T-helper 22 cell (primary cell): ENCODE results near the gene WBP4.
A peak's percentile ranks its signal among the peaks of the same experiment; 100 is the strongest.
"Not testable (repeated sequence)": the region's sequence is repeated elsewhere in the genome, so short reads cannot be mapped to it uniquely, and the experiment has no call there.

Source experiments
- DNase-seq: peaks from one replicate; pipeline ENCODE4 v3.0.0-alpha.2; 2020; ENCODE audit warnings: low read depth

The WBP4 gene

DNA sequence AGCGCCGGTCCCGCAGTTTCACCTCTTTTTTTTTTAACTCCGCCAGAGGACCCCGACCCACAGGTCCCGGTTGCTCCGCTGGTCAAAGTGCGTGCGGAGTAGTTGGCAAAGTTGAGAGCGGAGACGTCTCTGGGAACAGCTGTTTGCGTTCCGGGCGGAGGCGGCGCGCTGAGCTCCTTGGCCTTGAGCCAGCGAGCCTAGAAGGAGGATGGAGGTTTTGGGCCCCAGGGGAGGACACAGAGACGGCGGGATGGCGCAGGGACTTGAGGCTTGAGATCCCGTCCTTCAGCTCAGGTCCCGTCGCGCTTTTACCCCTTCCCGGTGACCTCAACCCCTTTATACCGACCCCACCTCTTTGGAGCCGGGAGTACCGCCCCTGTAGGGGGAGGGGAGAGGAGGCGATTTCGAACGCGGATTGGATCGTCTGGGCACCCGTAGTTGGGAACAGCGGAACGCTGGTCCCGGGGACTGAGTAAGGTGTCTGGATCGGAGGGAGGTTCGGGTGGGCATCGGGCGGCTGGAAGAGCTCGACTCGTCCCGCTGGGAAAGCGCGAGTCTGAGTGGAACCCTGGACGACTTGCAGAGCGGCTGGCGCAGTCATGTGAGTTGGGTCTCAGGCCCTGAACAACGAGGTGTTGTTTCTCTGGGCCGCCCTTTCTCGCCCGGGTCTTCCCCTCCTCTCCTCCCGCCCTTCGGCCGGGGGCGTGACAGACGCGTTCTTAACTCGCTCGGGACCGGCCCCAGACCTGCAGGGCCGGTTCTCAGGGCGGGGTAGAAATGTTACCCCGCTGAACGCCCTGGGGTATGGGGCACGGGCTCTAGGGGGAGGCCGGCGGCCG, at the start of gene WBP4:
TSS of gene WBP4 (plus strand) at position 435 of the 839 bp plus-strand sequence. CDS start at position 600, 165 bp downstream.
- DNase-seq: peak; percentile 70

DNA sequence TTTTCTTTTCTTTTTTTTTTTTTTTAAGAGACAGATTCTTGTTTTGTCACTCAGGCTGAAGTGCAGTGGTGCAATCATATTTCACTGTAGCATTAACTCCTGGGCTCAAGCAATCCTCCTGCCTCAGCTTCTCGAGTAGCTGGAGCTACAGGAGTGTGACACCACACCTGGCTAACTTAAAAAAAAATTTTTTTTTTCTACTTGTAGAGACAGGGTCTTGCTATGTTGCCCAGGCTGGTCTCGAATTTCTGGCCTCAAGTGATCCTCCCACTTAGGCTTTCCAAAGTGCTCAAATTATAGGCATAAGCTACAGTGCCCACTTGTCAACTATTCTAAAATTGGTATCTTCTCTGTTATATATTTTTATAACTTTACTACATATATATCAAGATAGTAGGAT, 48.8 kb upstream of the WBP4 start:
- DNase-seq: no peak

- DNase-seq: no peak
These were observed 47.5 kb upstream of the WBP4 start for GRCh38 chr13:41013835-41014234.

- no peak for DNase-seq
These were observed 45.4 kb upstream of the WBP4 start for GRCh38 chr13:41015920-41016319.

DNA sequence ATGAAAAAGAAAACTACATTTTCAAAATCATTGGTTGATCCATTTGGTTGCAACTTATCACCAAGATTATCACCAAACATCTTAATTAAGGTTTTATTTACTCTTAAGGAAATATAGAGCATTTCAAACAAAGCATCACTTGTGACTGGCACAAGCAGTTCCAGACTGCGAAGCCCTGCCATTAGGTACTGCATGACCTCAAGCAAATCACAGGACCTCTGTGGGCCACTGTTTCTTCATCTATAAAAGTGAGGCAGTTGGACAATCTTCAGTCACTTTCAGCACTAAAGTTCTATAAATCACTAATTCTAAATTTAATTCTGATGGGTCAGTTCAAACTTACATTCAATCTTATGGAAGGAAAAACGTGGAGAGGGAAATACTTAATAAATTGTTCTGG, 44.1 kb upstream of the WBP4 start:
- peak; percentile 23 for DNase-seq

DNA sequence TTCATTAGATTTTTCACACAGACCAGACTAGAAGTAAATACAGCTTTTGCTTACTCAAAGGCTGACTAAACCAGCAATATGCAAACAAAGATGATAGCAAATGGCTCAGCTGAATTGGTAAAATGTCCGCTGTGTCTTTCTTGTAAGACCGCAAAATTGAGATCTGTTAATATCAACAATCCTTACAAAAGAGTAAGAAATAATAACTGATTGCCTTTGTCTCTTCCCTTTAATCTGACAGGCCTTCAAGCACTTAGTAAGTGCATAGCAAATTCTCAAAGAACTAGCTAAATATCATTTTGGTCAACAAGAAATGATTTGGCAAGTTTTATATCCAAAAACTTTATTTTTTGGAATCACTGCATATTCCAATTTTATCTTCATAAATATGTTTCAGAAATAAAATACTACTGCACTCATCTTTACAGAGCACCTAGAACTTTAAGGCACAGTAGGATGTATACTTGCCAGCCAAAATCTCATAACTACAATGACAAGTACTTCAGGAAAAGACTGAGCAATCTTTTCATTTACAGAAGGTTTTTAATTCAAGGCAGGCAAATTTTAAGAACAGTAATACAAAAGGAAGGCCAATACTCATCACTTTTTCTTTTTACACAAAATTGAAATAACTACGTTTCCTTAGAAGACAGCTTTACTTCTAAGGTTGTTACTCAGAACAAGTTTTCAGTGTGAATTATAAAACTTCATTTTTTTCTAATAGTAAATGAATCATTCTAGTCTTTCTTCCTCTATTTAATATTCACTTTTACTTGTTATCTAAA, 43.3 kb upstream of the WBP4 start:
- no peak for DNase-seq

GRCh38 chr13:41018602-41018948, 42.7 kb upstream of the WBP4 start:
- no peak for DNase-seq

GRCh38 chr13:41019011-41019487, 42.3 kb upstream of the WBP4 start, which contains the start of gene ELF1:
ELF1 (minus strand) TSS chr13:41019316; CDS start chr13:40982054, 37,262 bp downstream.
- DNase-seq: peak; percentile 47

GRCh38 chr13:41019578-41020347, 41.5 kb upstream of the WBP4 start:
- no peak for DNase-seq

DNA sequence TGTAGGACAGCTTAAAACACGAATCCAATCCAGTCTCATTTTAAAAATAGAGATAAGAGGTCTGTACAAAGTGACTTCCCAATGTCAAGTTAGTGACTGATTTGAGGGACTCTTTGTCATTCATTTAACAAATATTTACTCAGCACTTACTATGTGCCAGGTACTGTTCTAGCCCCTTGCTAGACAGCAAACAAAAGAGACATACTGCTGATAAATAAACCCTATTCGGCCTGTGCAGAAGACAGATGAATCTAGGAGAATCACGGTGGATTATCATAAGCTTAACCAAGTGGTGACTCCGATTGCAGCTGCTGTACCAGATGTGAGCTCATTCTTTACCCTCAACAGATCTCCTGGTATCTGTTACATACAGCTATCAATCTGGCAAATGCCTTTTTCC, 35.8 kb upstream of the WBP4 start:
- DNase-seq: no peak

DNA sequence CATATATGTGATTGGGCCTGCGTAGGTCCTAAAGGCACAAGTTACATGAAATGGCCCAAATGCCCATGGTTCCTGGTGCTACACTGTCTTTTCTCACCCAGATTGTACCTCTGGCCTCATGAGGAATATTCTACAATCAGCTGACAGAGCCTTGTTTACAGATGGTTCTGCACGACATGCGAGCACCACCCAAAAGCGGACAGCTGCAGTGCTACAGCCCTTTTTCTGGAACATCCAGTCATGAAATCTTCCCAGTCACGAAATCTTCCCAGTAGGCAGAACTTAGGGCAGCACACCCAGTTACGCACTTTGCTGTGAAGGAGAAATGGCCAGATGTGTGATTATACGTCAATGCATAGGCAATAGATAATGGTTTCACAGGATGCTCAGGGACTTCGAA, 34.5 kb upstream of the WBP4 start:
- no peak for DNase-seq

DNA sequence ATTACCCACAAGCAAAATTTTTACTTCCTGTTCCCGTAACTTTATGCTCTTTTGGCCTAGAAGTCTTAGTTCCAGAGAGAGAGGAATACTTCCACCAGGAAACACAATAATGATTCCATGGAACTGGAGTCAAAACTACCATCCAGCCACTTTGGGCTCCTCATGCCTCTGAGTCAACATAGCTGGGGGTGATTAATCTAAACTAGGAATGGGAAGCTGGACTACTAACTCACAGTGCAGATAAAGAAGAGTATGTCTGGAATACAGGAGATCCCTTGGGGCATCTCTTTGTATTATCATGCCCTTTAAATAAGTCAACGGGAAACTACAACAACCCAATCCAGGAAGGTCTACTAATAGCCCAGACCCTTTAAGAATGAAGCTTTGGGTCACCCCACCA, 33.3 kb upstream of the WBP4 start:
- DNase-seq: no peak

DNA sequence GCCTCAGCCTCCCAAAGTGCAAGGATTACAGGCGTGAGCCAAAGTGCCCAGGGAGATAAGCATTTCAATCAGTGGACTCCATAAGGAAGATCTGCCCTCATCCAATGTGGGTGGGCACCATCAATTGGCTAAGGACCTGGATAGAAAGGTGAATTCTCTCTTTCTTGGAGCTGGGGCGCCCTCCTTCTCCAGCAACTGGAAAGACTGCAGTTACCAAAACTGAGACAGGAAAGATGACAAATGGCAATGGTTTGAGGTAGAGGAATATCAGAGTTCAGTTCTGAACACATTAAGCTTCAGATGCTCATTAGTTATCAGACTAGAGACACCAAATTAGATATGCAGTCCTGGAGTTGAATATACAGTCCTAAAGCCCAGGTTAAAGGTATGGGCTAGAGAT, 31.7 kb upstream of the WBP4 start:
- no peak for DNase-seq

DNA sequence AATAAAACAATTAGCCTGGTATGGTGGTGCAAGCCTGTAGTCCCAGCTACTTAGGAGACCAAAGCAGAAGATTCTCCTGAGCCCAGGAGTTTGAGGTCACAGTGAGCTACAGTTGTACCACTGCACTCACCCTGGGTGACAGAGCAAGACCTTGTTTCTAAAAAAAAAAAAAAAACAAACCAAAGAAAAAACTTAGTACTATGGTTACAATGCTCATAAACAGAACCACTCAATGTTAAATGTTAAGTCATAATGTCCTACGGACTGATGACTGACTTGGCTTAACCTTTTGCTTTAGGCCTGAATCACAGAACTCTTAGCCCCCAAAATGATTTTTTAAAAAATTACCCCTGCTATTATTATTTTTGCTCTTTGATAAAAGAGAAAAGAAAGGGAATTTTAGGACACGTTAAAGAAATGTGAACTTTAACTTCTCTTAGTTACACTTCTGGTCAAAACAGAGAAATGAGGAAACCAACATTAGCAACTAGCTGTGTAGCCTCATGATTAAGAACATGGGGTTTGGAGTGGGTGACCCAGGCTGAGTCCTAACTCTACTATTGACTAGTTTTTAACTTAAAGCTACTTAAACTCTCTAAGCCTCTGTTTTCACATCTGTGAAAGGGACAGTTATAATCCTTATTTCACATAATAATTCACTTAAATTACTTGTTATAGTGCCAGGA, 28.5 kb upstream of the WBP4 start:
- DNase-seq: no peak

DNA sequence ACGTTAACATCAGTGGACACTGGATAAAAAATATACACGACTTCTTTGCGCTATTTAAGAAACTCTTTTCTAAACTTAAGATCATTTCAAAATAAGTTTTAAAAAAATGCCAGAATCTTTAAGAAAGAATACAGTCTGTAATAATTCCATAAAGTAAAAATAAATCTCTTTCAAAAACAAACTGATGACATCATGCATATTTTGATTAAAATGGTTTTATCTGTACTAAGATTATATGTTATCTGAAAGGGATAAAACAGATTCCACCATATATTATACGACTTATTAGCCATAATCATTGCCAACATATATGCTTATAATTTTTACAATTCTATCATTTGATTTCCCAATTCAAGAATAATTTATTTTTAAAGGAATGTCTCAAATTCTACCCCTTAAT, 26.9 kb upstream of the WBP4 start:
- DNase-seq: no peak

DNA sequence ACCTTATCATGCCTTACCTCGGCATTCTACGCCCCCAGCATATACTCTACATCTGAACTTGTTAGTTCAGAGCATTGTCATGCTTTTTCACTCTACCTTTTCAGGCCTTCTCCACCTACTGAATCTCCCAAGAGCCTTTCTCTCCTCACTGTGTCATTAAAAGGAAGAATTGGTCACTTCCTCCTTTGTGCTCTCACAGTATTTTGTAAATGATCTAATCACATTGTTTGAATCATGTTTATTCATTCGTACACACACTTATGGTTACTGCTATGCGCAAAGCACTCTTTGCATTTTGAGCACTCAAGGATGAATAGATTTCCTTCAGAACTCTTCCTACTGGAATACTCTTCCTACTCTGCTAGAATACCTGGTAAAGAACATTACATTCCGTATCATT, 26.4 kb upstream of the WBP4 start:
- no peak for DNase-seq

DNA sequence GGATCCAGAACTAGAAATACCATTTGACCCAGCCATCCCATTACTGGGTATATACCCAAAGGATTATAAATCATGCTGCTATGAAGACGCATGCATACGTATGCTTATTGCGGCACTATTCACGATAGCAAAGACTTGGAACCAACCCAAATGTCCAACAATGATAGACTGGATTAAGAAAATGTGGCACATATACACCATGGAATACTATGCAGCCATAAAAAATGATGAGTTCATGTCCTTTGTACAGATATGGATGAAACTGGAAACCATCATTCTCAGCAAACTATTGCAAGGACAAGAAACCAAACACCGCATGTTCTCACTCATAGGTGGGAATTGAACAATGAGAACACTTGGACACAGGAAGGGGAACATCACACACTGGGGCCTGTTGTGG, 24.8 kb upstream of the WBP4 start:
- not testable (repeated sequence) for DNase-seq

GRCh38 chr13:41039746-41040145, 21.6 kb upstream of the WBP4 start:
- DNase-seq: no peak

DNA sequence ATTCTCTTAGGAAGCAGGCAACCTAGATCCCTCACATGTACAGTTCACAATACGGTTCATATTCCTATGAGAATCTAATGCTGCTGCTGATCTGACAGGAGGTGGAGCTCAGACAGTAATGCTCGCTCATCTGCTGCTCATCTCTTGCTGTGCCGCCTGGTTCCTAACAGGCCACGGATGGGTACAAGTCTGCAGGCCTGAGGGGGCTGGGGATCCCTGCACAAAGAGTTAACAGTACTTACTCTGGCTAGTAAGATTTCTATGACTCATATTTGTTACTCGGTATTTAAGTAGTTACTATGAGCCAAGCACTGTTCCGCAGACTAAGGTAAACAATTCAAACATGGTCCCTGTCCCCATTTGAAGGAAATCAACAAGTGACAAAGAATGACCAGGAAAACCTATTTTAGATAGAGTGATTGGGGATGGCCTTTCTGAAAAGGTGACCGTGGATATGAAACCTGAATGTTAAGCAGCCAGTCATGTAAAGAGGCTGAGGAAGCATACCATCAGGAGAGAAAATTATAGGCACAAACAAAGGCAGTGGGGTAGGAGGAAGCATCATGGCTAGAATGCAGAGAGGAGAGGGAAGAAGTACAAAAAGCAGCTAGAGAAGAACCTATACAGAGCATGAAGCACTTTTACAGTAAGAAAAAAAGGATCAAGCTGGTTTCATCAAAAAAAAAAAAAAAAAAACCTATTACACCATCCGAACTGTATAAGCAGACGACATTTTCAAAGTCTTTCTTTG, 20.6 kb upstream of the WBP4 start:
- no peak for DNase-seq

GRCh38 chr13:41042419-41042818, 18.9 kb upstream of the WBP4 start:
- not testable (repeated sequence) for DNase-seq

- DNase-seq: no peak
These were observed 12.7 kb upstream of the WBP4 start for GRCh38 chr13:41048640-41049039.
